HG02840 (cell line): ENCODE results near the gene CPLX1.
"Not testable (repeated sequence)": the region's sequence is repeated elsewhere in the genome, so short reads cannot be mapped to it uniquely, and the experiment has no call there.

Experiments
- ATAC-seq: cut with Tn5 transposase; IDR thresholded peaks from one replicate; pipeline ENCODE4 v1.9.1; 2021; ENCODE audit warnings: mild to moderate bottlenecking, moderate library complexity, moderate number of reproducible peaks; ENCODE audit not compliant: unreplicated experiment, low FRiP score

CPLX1 gene

DNA sequence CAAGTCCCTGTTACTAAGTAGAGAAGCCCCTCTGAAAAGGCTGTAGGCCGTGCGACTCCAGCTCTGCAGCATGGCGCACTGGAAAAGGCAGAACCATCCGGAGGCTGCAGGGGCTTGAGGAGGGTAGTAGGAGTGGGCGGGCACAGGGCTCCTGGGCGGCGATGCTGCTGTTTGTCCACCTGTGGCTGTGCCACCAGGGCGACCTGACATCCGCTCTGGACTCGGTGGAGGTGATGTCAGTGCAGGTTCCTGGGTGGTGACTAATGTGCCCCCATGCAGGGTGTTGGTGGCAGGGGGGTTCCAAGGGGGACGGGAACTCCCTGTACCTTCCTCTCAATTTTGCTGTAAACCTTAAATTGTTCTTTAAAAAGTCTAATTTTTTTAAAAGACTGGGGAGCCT, 62.0 kb downstream of the CPLX1 start:
- ATAC-seq, result no peak

DNA sequence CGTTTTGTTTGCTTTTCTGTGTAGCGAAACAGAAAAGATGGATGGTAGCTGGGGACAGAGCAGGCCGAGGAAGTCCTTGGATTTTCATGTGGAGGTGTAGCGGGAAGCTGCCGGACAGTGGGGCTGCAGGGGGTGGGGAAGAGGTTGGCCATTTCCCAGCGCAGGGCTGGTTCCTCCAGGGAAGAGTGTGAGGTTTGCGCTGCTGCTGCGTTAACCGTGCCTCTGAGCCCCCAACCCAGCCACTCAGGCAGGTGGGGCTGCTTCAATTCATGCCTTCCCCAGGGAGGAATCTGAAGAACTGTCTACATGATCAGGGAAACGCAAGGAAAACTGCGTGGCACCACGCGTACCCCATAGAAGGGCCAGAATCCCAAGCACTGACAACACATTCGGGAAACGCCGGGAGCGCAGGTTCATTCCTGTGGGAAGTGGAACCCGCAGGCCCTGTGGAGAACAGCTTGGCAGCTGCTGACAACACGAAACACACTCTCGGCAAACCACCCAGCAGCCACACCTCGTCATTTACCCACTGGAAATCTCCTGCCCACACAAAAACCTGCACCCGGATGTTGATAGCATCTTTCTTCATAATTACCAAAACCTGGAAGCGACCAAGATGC, 62.6 kb downstream of the CPLX1 start:
- ATAC-seq, result no peak

DNA sequence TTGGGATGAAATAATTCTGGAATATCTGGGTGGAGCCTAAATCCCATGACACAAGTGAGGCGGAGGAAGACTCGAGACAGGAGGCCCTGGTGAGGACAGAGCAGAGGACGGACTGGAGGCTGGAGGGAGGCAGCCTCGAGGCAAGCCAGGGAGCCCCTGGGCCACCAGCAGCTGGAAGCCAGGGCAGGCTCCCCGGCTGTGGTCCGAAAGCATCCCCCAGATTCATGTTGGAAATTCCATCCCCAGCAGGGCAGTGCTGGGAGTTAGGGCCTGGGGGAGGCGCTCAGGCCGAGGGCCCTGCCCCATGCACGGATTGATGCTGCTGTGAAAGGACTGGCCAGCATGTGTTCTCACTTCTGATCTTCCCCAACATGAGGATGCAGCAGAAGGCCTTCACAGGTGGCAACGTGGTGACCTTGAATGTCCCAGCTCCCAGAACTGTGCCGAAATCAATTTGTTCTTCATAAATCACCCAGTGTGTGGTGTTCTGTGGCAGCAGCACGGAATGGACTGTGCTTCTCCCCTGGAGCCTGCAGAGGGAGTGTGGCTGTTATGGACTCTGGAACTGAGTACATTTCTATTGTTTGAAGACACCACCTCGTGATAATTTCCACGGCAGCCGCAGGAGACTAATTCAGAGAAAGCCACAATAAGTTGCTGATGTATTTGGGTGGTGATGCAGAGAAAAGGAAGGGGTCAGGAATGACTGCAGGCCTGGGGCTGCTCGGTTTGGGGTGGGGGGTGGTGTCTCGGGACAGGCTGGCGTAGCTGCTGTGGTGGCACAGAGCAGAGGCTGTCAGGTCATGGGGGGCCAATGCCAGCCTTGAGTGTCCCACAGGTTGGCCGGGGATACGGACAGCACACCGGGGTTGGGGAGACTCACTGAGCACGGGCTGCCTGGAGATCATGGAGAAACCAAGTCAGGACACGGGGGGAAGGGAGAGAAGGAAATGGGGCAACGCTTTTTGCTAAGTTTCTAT, 63.4 kb downstream of the CPLX1 start:
- ATAC-seq, result no peak

DNA sequence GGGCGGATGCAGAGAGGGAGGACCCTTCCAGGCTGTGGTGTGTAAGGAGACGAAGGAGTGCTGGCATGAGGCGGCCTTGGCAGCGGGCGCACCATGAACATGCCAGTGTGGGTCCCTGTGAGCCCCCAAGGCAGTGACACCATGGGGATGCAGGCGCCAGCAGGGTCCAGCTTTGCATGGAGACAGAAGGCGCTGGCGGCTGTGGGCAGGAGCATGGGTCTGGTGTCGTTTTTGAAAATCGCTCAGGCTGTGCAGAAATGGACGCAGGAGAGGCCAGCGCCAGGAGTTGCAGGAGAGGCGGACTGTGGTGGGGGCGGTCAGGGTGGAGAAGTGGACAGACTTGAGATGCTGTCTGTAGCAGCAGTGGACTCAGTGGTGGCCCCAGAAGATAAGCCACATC, 64.2 kb downstream of the CPLX1 start:
- ATAC-seq, result no peak

DNA sequence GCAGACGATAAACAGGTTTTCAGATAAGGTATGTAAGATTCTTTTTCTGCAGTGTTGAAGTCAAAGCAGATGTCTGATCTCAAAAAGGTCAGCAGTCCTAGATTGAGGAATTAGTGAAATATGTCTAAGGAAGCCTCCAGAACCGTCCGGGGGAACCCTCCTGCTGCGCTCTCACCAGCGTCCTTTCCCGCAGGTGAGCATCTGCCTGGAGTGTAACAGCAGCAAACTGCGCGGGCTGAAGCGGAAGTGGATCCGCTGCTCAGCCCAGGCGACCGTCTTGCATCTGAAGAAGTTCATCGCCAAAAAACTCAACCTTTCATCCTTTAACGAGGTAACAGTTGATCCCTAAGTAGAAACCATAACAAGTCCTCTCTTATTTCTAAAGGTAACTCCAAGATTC, 64.8 kb downstream of the CPLX1 start:
- ATAC-seq, result no peak

DNA sequence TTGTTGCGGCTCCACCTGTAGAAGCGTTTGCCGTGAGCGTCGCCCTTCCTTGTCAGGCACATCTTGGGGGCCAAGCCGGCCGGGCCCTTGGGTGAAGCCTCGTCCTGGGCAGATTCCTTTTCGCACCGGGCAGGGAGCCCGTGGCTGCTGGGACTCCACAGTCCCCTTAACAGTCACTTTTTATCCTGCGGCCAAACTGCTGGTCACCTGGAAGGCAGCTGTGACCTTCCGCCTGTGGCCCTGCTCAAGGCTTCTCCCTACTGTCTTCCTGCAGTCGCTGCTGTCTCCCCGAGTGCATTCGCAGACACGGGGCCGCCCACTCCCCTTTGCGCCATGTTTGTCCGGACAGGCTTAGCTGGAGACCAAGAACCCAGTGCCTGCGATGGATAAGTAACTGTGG, 65.3 kb downstream of the CPLX1 start:
- no peak for ATAC-seq

DNA sequence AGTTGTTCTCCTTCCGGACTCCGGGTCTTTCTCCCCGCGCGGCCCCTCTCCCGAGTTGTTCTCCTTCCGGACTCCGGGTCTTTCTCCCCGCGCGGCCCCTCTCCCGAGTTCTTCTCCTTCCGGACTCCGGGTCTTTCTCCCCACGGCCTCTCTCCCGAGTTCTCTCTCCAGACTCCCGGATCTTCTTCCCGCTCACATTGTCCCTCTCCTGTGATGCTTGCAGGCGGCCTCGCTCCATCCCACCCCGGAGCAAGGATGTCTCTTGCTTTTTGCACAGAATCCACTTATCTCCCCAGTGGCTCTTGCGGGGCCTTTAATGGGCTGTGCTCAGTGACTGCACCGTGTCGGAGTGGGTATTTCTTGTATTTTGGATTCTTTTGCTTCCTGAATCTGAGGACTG, 66.1 kb downstream of the CPLX1 start:
- ATAC-seq, result not testable (repeated sequence)

DNA sequence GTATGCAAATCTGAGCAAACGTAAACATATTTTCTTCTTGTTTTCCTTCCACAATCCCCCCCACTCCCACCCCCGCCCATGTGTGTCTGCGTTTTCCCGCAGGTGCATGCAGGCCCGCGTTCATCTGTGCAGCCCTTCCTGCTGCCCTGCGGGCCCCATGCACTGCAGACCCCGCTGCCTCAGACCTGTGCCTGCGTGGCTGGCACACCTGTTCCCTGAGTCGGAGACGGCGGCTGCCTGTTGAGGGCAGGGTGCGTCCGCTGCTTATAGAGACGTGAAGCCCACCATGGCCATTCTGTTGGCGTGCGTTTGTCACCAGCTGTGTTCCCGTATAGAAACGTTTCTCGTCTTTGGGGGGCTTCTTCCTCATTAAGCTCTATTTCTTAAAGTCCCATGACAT, 68.8 kb downstream of the CPLX1 start:
- ATAC-seq, result no peak

DNA sequence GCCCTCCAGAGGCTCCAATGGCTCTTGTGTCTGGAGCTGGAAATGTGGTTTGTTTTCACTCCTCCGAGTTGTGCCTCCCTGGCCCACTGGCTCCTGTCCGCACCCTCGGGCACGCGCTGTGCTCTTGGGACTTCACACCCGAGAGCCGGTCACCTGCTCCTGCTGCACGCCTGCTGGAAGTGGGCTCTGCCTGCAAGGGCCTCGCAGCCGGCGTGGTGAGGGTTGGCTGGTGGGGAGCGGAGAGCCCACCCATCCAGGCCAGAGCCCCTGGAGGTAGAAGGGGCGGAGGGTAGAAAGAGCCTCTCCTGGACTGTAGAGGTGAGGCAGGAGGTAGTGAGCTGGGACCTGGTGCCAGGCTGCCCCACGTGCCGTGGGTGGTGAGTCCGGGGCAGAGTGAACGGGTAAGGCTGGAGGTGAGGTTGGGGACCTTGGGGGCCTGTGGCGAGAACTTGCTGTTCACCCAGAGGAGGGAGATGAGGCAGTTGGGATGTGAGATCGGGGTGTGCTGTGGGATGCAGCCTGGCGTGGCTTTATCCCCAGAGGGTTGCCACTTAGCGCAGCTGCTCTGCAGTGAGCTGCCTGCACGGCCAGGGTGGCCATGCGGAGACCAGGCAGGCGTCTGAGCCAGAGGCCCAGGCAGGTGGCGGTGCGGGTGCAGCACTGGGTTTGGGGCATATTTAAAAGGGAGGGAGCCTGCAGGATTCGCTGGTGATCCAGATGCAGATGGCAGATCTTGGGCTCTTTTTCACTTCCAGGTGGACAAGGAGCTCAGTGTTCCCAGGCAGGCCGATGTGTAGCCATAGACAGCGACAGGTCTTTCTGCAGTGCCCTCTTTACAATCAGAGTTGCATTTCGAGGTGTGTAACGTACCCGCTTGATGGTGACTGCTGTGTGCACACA, 71.5 kb downstream of the CPLX1 start:
- no peak for ATAC-seq

DNA sequence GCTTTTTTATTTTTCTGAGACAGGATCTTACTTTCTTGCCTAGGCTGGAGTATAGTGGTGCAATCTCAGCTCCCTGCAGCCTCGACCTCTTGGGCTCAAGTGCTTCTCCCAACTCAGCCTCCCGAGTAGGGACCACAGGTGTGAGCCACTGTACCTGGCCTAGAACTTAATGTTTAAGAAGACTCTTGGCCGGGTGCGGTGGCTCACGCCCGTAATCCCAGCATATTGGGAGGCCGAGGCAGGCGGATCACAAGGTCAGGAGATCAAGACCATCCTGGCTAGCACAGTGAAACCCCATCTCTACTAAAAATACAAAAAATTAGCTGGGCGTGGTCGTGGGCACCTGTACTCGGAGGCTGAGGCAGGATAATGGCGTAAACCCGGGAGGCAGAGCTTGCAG, 72.7 kb downstream of the CPLX1 start:
- ATAC-seq, result not testable (repeated sequence)

DNA sequence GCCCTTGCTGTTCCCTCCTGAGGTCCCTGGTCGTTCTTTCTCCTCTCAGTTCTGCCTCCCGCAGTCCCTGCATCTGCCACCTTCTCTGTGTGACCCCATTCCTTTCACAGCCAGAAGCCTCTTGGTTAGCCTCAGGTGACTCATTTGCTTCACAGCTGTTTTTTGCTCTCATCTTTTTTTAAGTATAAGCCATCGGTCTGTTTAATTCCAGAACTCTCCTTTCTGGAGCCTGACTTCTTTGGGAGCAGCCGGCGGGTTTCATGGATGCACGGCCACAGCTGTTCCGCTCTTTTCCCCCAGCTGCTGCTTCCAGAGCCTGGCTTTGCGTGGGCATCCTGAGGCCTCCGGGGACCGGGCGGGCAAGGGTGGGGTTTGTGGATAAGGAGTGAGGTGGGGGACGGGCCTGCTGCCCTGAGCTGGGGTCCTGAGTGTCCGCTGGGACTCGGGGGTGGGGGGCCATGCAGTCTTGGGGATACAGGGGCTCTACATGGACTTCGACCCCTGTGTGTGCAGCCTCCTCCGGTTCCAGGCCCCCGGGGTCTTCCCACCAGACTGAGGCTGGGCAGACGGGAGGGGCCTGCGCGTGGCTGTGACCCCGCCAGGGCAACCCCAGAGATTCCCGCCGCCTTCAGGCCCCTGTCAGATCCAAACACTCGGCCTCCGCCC, 73.6 kb downstream of the CPLX1 start:
- no peak for ATAC-seq

DNA sequence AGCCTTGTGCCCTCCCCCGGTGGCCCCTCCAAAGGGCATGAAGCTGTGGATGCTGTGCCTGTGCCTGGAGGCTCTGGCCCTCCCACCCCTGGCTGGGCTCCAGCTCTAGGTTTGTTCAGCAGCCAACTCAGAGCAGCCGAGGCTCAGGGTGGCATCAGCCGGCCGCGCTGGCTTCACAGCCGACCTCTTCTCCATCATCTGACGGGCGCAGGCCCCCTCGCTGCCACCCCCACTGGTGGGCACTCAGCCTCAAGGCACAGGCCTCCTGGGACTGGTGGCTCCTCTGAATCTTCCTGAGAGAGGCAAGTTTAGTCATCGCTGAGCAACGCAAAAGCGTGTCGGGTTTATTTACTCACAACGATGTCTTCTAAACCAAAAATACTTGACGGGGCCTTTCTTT, 74.3 kb downstream of the CPLX1 start:
- no peak for ATAC-seq

DNA sequence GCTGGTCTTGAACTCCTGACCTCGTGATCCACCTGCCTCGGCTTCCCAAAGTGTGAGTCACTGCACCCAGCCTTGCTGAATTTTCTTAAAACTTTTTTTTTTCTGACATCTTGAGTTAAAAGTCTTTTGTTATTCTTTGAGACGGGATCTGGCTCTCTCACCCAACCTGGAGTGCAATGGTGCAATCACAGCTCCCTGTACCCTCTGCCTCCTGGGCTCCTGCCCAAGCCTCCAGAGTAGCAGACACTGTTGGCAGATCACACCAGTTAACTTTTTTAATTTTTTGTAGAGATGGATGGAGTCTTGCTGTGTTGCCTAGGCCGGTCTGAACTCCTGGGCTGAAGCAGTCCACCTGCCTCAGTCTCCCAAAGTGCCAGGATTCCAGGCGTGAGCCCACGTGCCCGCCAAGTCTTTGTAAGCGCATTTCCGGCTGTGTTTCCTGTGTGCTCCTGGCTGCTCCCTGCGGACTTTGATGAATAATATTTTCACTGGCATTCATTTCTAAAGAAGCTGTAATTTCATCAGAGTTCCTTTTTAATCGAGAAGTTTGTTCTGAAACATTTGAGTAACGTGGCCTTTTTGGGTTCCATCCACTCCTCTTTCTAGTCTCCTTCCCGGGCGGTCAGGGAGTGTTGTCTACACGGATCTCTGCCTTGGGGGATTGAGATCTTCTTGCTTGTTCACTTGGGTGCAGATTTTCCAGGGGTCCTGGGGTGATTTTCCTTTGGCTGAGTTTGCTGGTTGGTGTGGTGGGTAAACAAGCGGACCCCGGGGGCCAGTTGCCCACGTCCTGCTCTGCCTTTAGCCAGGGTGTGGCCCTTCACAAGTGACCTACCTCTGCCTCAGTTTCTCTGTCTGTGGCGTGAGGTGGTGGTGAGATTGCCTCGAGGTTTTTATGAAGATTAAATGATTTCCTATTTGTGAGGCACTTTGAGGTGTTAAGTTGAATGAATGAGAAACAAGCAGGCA, 75.9 kb downstream of the CPLX1 start:
- no peak for ATAC-seq

DNA sequence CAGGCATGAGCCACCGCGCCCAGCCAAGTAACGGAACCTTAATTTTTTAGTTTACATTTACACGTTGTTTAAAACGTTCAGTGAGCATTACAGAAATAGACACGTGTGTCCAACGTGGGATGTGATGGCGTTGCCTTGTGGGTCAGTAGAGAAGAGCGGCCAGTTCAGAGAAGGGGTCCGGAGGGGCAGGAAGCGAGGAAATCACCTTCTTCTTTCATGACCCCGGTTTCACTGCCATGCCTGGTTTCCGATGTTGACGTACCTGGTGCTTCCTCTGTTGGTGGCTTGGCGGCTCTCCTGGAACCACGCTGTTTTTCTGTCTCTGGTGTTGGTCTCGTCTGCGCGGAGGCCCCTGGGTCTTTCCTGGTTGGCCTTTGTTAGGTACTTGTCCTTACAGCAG, 77.5 kb downstream of the CPLX1 start:
- no peak for ATAC-seq

DNA sequence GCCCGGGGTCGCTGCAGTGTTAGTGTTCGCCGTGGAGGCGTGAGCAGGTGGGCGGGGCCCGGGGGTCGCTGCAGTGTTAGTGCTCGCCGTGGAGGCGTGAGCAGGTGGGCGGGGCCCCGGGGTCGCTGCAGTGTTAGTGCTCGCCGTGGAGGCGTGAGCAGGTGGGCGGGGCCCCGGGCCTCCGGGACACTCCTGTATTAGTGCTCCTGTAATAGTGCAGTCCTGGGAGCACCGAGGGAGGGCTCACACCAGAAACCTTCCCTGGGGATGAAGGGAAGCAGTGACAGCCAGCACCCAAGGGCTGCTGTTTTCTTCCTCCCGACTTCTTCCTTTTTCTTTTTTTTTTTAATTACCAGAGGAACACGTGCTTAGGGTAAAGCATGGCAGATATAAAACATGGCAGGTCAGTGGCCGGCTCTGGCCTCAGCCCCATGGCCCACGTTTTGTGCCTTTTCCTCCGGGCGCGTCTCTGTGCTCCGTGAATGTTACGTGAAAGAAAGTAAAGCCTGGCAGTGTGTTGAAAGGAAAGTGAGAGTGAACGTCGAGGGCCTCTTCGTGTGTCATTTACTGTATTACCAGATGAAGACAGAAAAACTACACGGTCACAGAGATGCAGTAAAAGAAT, 78.3 kb downstream of the CPLX1 start:
- ATAC-seq, result no peak

DNA sequence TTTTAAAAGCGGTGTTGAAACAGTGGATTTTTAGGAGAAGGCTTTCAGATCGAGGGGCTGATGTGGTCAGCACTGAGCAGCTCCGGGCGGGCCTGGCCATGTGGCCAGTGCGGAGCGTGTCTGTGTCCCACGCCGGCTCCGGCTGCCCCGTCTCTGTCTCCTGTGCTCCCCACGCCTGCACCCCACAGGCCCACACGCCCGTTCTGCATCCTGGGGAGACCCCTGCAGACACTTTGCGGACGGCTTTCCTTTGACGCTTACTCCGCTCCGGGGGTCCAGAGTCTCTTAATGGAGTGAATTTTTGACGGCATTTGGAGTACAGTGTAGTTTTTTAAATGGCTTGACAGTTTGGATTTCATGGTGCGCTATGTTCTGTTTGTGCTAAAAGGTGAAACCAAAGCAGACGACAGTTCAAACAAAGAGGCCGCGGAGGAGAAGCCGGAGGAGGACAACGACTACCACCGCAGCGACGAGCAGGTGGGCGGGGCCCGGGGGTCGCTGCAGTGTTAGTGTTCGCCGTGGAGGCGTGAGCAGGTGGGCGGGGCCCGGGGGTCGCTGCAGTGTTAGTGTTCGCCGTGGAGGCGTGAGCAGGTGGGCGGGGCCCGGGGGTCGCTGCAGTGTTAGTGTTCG, 81.6 kb downstream of the CPLX1 start:
- ATAC-seq, result no peak

DNA sequence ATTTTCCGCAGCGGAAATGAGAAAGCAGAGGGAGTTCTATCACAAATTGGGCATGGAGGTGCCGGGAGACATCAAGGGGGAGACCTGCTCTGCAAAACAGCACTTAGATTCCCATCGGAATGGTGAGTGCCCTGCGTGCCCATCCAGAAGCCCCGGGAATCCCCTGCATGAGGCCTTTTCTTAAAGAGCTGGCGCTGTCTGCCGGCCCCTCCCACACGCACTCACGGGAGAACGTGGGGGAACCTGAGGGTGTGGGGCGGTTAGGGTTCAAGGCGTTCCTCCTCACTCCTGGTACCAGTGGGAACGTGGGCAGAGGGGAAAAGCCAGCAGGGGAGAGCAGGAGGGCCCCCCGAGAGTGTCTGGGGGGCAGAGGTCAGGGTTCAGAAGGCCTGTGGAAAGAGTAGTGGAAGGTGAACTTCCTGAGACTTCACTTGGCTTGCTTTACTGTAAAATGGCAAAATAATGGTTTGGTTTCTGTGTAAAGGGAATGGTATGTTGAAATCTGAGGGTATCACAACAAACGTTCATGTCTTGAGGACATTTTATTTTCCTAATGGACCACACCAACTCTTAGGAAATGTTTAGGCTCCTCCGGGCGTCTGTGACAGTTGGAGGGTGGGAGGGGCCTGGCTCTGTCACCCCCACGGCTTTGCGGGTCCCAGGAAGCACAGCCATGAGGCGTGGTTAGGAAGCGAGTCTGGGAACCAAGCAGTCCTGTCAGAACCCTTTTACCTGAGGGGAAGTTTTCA, 82.3 kb downstream of the CPLX1 start:
- no peak for ATAC-seq
